HPDE6-E6E7 (cell line): ENCODE measurements around the gene SH3PXD2A.
A peak's percentile ranks its signal among the peaks of the same experiment; 100 is the strongest.

Source experiments
- DNase-seq: peaks from one replicate; pipeline ENCODE4 v3.0.0; 2011; ENCODE audit warnings: missing footprints; ENCODE audit errors: extremely low spot score

The SH3PXD2A gene

GRCh38 chr10:103855424-103855823 is at the start of gene SH3PXD2A:
TSS of gene SH3PXD2A (minus strand) at chr10:103855576. CDS start at chr10:103855266, 310 bp downstream.
- DNase-seq = no peak

DNA sequence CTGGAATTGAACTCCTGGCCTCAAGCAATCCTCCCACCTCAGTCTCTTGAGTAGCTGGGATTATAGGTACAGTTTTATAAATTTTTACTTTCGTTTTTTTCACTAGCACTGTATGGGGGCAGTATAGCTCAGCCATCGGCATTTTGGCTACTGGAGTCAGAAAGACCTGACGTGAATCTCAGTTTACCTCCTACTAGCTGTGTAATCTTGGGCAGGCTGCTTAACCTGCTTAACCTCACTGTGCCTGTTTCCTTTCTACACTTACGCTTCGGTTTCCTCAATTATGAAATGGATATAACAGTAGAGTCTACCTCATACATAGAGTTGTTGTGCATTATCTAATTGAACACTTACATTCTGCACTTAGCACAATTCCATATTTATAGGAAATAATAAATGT is 45.9 kb upstream of the SH3PXD2A start:
- no peak for DNase-seq

DNA sequence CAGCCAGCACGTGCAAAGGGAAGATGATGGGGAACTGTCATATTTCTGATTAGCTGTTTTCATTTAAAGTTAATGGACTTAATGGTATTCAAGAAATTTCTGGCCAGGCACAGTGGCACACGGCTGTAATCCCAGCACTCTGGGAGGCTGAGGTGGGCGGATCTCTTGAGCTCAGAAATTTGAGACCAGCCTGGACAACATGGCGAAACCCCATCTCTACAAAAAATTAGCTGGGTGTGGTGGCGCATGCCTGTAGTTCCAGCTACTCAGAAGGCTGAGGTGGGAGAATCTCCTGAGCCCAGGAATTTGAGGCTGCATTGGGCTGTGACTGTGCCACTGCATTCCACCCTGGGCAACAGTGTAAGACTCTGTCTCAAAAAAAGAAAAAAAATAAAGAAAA is 43.9 kb upstream of the SH3PXD2A start:
- no peak for DNase-seq

GRCh38 chr10:103897241-103897774 is 41.9 kb upstream of the SH3PXD2A start:
- DNase-seq = no peak

DNA sequence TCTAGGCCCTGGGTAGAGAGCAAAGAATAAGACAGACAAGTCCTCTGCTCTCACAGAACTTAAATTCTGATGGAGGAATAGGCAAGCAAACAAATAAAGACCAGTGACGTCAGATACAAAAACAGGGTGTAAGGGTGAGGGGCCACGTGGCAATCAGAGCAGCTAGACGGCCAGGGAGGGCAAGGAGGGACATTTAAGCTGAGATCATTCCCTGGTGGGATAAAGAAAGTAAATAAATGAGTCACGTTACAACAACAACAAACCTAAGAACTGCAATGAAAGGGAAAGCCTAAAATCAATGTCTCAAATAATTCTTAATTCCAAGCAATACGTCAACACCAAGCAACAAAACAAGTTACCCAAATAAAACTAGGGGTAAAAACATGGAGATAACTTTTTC is 40.8 kb upstream of the SH3PXD2A start:
- DNase-seq = no peak

DNA sequence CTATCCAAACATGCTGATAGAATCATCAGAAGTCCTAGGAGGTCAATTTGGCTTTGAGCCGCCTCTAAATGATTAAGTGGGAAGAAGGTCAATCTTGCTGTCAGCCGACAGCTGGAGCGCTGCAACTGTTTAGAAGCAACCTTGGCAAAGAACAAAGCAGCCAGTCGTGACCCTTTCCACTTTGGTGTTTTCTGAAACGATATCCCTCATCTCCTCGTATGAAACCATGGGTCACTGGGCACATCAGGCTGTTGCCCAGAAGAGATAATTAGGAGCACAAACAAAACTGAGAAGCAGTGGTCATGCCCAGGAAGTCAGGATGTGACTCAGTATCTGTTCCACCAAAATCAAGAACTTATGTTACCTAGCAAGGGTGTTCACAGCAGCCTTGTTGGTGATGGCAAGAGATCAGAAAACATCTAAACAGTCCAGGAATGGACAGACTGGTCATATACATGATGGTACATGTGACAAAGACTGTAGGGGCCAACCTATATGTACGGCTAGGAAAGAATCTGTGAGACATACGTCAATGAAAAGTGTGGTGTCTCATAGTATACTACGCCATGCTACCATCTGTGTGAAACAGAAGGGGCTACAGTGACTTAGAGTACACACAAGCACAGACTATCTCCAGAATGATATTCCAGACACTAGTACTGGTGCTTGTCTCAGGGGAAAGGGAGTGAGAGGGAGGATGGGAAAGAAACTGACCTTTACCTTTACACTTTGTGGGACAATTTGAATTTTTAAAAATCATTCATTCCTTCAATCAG is 40.2 kb upstream of the SH3PXD2A start:
- DNase-seq = no peak

DNA sequence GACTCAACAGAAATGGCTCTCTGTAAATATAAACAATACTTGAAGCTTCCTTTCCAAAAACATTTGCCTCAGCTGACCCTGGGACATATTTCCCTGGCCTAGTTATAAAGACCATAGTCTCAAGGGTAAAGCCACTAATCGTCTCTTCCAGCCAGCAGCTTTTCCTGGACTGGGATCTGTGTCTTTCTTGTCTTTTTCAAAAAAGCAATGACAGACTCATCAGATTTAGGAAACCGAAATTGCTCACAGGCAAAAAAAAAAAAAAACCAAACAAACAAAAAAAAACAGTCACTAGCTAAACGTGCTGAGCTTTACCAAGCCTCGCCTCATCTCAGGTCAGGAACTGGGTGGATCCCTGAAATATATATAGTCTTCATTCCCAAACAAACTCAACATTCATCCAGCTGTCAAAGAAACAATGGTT is 39.1 kb upstream of the SH3PXD2A start:
- DNase-seq = no peak

DNA sequence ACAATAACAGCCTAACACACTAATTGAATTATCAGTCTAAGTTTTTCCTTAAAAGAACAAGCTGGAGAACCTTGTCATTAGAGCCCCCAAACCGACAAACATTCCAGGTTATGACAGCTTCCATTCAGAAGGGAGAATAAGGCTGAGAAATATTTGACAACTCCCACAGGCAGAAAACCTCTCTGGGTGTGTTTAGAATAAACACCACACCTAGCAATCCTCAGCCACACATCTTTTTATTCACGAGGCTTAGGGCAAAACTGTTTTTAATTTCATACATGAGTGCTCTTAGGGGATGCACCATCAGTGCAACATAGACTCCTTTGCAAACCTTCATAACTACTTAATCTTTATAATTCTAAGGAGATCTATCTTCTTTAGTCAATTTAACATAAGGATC is 38.4 kb upstream of the SH3PXD2A start:
- no peak for DNase-seq

DNA sequence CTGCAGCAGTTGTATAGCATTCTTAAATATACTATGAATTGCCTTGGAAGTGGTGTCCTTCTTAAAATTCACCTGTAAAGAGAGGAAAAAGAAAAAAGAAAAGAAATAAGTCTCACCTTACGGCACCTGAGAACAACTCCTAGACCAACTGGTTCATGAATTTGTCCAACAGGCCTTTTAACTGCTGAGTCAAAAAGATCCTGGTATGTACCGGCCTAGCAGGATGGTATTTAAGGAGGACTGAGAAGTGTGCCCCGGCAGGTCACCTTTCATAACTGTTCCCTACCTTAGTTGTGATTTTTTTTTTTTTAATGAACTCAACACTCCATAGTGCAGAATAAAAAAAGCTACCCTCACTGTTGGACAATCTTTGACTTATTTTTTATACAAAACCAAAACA is 36.8 kb upstream of the SH3PXD2A start:
- no peak for DNase-seq

GRCh38 chr10:103890688-103891087 is 35.3 kb upstream of the SH3PXD2A start:
- no peak for DNase-seq

DNA sequence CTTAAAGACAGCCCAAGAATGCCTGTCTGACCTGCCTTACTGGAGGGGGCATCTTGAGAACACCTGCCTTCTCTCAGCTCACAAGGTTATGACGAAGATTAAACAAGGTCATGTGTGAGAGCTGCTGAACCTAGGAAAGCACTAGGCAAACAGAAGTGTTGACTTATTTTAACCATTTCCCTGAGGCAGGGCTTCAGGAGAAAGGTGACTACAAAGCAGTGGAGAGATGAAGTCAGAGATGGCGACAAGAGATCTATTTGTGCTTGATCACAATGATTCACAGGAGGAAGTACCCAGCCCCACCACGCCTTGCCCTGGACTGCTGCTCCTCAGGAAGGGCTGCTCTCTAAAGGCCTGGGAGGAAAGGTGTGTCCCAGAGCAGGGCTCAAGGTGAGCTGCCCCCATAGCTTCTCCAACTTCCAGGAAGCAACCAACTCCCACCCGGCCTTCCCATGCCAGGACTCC is 34.9 kb upstream of the SH3PXD2A start:
- DNase-seq = peak; percentile 85

GRCh38 chr10:103889121-103889720 is 33.8 kb upstream of the SH3PXD2A start:
- no peak for DNase-seq

DNA sequence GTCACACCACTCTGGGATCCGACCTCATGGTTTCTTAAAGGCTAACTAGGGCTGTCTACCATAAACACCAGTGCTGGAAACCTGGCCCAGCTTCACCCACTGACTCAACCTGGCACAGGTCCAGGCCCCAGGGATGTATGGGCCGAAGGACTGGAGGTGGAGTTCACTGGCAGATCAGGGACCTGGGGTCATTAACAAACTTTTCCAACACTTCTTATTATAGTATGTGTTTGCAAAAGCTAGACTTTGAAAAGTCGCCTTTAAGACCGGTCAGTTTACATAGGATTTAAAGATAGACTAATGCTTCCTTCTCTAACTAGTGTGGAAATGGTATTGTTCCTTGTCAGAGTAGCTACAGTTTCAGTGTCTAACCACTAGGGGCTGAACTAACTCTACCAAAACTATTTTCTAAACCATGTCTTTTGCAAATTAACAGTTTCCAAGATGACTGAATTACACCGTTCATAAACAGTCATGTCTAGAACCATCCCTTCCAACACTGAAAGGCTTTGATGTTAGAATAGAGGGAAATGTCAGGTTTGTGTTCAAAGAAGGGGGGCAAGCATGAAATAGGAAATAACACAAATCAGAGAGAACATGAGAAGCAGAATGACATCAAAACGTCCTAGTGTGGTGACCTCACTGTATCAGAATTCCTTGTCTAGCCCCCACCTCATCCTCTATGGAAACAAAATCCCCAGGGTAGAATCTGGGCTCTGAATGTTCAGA is 32.9 kb upstream of the SH3PXD2A start:
- no peak for DNase-seq

DNA sequence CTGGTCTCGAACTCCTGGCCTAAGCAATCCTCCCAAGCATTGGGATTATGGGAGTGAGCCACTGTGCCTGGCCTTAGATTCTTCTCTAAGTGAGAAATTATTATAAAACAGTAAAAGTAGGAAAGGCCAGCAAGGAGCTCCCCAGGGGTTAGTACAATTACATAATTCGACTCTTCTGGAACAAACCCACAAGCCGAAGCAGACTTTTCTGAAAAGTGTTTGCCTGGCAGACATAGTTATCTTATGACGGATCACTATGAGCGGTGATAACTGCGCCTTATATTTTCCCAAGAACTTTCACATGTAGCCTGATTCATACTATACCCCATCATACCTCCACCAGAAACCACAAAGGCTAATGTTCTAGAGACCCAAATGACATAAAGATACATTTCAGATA is 30.2 kb upstream of the SH3PXD2A start:
- DNase-seq = no peak

GRCh38 chr10:103884681-103885139 is 29.3 kb upstream of the SH3PXD2A start:
- no peak for DNase-seq

- no peak for DNase-seq
These were observed 27.1 kb upstream of the SH3PXD2A start for GRCh38 chr10:103882285-103883007.

GRCh38 chr10:103881416-103882284 is 26.3 kb upstream of the SH3PXD2A start:
- DNase-seq = peak; percentile 91

DNA sequence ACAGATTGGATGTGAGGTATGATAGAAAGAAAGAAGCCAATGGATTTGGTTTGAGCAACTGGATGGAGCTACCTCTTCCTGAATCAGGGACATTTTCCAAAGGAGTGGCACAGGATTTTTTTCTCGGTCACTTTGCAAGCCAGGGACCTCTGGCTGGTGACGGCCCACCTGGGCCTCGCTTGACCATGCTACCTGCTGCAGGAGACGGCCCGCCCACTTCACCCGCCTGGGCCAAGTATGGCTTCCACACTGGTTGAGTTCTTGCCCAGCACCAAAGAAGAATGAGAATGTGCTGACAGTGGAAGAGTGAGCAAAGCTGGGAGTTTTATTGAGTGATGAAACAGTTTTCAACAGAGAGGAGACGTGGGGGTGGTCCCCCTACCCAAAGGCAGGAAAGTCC is 24.5 kb upstream of the SH3PXD2A start:
- no peak for DNase-seq

GRCh38 chr10:103879409-103879808 is 24.0 kb upstream of the SH3PXD2A start:
- DNase-seq = no peak

- DNase-seq = no peak
These were observed 22.5 kb upstream of the SH3PXD2A start for GRCh38 chr10:103877861-103878260.

GRCh38 chr10:103876155-103876554 is 20.8 kb upstream of the SH3PXD2A start:
- no peak for DNase-seq
